ENCODE results near the gene ATP10A. TPM values are rescaled to one million over a fixed set of nuclear protein-coding genes. Genes with fewer than 3 reads are reported as not detected.
"Not testable (repeated sequence)": the region's sequence is repeated elsewhere in the genome, so short reads cannot be mapped to it uniquely, and the experiment has no call there.

Gene ATP10A
- total RNA-seq, 4 donors from 2014 or later = 1.6 to 8.2 (median 3.7) TPM

GRCh38 chr15:25882466-25882865 lies 19.3 kb upstream of the ATP10A start:
- no peak for TF ChIP-seq POLR2A (IDR thresholded peaks at IDR 0.05)
- no peak for TF ChIP-seq CTCF (IDR thresholded peaks at IDR 0.05)
- intact Hi-C loops (cut with DNase I; ENCODE audit: low total_unique reads) = no loop called here
- no peak overlapping the region for H3K4me3 ChIP-seq (ENCODE audit: low read depth, poor library complexity, severe bottlenecking)
- WGBS, 2 donors = 84 to 86% methylated on average over 2 of the region's 2 CpGs
- no peak for DNase-seq (ENCODE audit: low spot score in 2 of 2)

- intact Hi-C loops (cut with DNase I; ENCODE audit: low total_unique reads); DNase-seq (ENCODE audit: low spot score in 2 of 2); H3K4me3 ChIP-seq (ENCODE audit: low read depth, poor library complexity, severe bottlenecking): not testable (repeated sequence)
- WGBS, 2 donors = 90 to 92% methylated on average over 6 of the region's 6 CpGs
Observed at GRCh38 chr15:25880877-25881276, 17.8 kb upstream of the ATP10A start.

GRCh38 chr15:25880411-25880810 lies 17.3 kb upstream of the ATP10A start:
- WGBS, 2 donors = 88 to 100% methylated on average over 1 of the region's 1 CpG
- DNase-seq (ENCODE audit: low spot score in 2 of 2) = no peak
- intact Hi-C loops (cut with DNase I; ENCODE audit: low total_unique reads) = no loop called here
- H3K4me3 ChIP-seq (ENCODE audit: low read depth, poor library complexity, severe bottlenecking) = no peak overlapping the region
- no peak for TF ChIP-seq POLR2A (IDR thresholded peaks at IDR 0.05)
- no peak for TF ChIP-seq CTCF (IDR thresholded peaks at IDR 0.05)

GRCh38 chr15:25879438-25879837 lies 16.3 kb upstream of the ATP10A start:
- no peak overlapping the region for H3K4me3 ChIP-seq (ENCODE audit: low read depth, poor library complexity, severe bottlenecking)
- TF ChIP-seq CTCF (IDR thresholded peaks at IDR 0.05) (no peak), POLR2A (IDR thresholded peaks at IDR 0.05) (no peak)
- 89 to 92% methylated on average over 4 of the region's 4 CpGs for WGBS, 2 donors
- no peak for DNase-seq (ENCODE audit: low spot score in 2 of 2)
- intact Hi-C loops (cut with DNase I; ENCODE audit: low total_unique reads) = no loop called here

GRCh38 chr15:25877681-25878080 lies 14.6 kb upstream of the ATP10A start:
- H3K4me3 ChIP-seq (ENCODE audit: low read depth, poor library complexity, severe bottlenecking) = no peak overlapping the region
- DNase-seq (ENCODE audit: low spot score in 2 of 2) = peak in 1 of 2 donors; percentile 48
- no peak for TF ChIP-seq CTCF (IDR thresholded peaks at IDR 0.05)
- no peak for TF ChIP-seq POLR2A (IDR thresholded peaks at IDR 0.05)
- intact Hi-C loops (cut with DNase I; ENCODE audit: low total_unique reads) = no loop called here
- WGBS, 2 donors = 55 to 64% methylated on average over 7 of the region's 7 CpGs

- intact Hi-C loops (cut with DNase I; ENCODE audit: low total_unique reads) = no loop called here
- TF ChIP-seq POLR2A (IDR thresholded peaks at IDR 0.05) = no peak
- TF ChIP-seq CTCF (IDR thresholded peaks at IDR 0.05) = no peak
- DNase-seq (ENCODE audit: low spot score in 2 of 2) = peak in 1 of 2 donors; percentile 77
- WGBS, 2 donors = 63 to 79% methylated on average over 18 of the region's 18 CpGs
- H3K4me3 ChIP-seq (ENCODE audit: low read depth, poor library complexity, severe bottlenecking) = no peak overlapping the region
Observed at GRCh38 chr15:25876231-25877140, 13.4 kb upstream of the ATP10A start.
